HCT116 (cell line): ENCODE results near the gene MMP21. TPM values are rescaled to one million over a fixed set of nuclear protein-coding genes. Genes with fewer than 3 reads are reported as not detected.

Experiments
- ATAC-seq: fragments of 200-7000 bp; cut with Tn5 transposase; 2 replicates; pipeline ENCODE4 v1.9.1; 2020; ENCODE audit warnings: mild to moderate bottlenecking, moderate library complexity
- BruUV-seq: library from RNA; stranded (reverse); fragments of 400-500 nt; replicated peaks from 2 replicates; lab custom pipeline; 2021; lab: Mats Ljungman, UMichigan
- CTCF ChIA-PET: fragments of 300-600 bp; sonication (Branson Sonifier 250); formaldehyde crosslinking; loops from one replicate; lab custom pipeline; 2021; ENCODE audit warnings: antibody characterized with exemption; lab: Charles Lee
- POLR2A ChIA-PET: fragments of 300-600, 350-600 bp; sonication (Branson Sonifier 250); formaldehyde crosslinking; loops from one replicate; lab custom pipeline; 2021; ENCODE audit warnings: antibody characterized with exemption; lab: Charles Lee
- RAD21 ChIA-PET, 2 experiments: fragments of 300-600 bp; sonication (Branson Sonifier 250); formaldehyde crosslinking; loops; one replicate each; lab custom pipeline; 2023; ENCODE audit warnings: low total read pairs in 2 of 2; ENCODE audit not compliant: uncharacterized antibody in 2 of 2, unreplicated experiment in 2 of 2, low non-redundant PET in 1 of 2; lab: Charles Lee
- DNase-seq: peaks from one replicate; pipeline ENCODE4 v3.0.0-alpha.2; 2010; ENCODE audit warnings: low read depth, low spot score
- H2AFZ ChIP-seq: fragments of 200-600 bp; shearing (Covaris generic), sonication (generic); 2 replicates; pipeline ENCODE4 v1.6.1; 2017; ENCODE audit warnings: low read depth, mixed run types, mixed read lengths, antibody characterized with exemption, low read length; ENCODE audit not compliant: poor library complexity, severe bottlenecking
- H3K27ac ChIP-seq: 2 replicates; pipeline ENCODE4 v1.5.1; 2012; ENCODE audit warnings: low read depth, low read length
- H3K27me3 ChIP-seq: fragments of 200-600 bp; sonication (generic); 2 replicates; pipeline ENCODE4 v1.6.1; 2016; ENCODE audit warnings: mixed run types, low read length, mixed read lengths; ENCODE audit not compliant: insufficient read depth
- H3K36me3 ChIP-seq, 2 experiments: fragments of 200-500 bp in 1 of 2; fragments of 200-600 bp in 1 of 2; sonication (Bioruptor generic) in 1 of 2; sonication (generic) in 1 of 2; 2 replicates each; pipeline versions ENCODE4 v1.5.1 to v1.6.1; 2014 to 2016; ENCODE audit warnings: low read length in 2 of 2, inconsistent platforms in 1 of 2, mixed read lengths in 1 of 2, mixed run types in 1 of 2; ENCODE audit not compliant: insufficient read depth in 2 of 2, control insufficient read depth in 1 of 2
- H3K4me1 ChIP-seq, 2 experiments: fragments of 200-600 bp in 1 of 2; sonication (generic) in 1 of 2; 2 replicates each; pipeline versions ENCODE4 v1.5.1 to v1.6.1; 2012 to 2017; ENCODE audit warnings: low read length in 2 of 2, inconsistent platforms in 1 of 2, mild to moderate bottlenecking in 1 of 2, mixed read lengths in 1 of 2, mixed run types in 1 of 2, moderate library complexity in 1 of 2; ENCODE audit not compliant: insufficient read depth in 2 of 2, control insufficient read depth in 1 of 2
- H3K4me2 ChIP-seq: fragments of 200-600 bp; sonication (generic); 2 replicates; pipeline ENCODE4 v1.6.1; 2017; ENCODE audit warnings: mixed run types, low read length, mixed read lengths
- H3K4me3 ChIP-seq, 2 experiments: fragments of 200-600 bp in 1 of 2; sonication (generic) in 1 of 2; replicated peaks in 1 of 2; 2 replicates each; pipeline ENCODE4 v1.5.1; 2011 to 2016; ENCODE audit warnings: low read length in 2 of 2, control low read depth in 1 of 2, low read depth in 1 of 2, mild to moderate bottlenecking in 1 of 2, mixed read lengths in 1 of 2, mixed run types in 1 of 2
- H3K79me2 ChIP-seq: fragments of 200-600 bp; sonication (generic); 2 replicates; pipeline ENCODE4 v1.6.1; 2017; ENCODE audit warnings: mild to moderate bottlenecking, mixed run types, low read length, moderate library complexity, mixed read lengths; ENCODE audit not compliant: insufficient read depth
- H3K9ac ChIP-seq: fragments of 200-600 bp; sonication (generic); 2 replicates; pipeline ENCODE4 v1.6.1; 2016; ENCODE audit warnings: low read length, mixed read lengths
- H3K9me2 ChIP-seq: fragments of 200-600 bp; sonication (generic), shearing (Covaris generic); 2 replicates; pipeline ENCODE4 v1.6.1; 2017; ENCODE audit warnings: mixed run types, mild to moderate bottlenecking, moderate library complexity; ENCODE audit not compliant: insufficient read depth
- H3K9me3 ChIP-seq, 2 experiments: fragments of 200-500 bp in 1 of 2; fragments of 200-600 bp in 1 of 2; sonication (Bioruptor generic) in 1 of 2; sonication (generic) in 1 of 2; 2 replicates each; pipeline ENCODE4 v1.6.1; 2014 to 2017; ENCODE audit warnings: low read length in 2 of 2, mixed read lengths in 2 of 2, inconsistent platforms in 1 of 2, low read depth in 1 of 2, mild to moderate bottlenecking in 1 of 2, mixed run types in 1 of 2, moderate library complexity in 1 of 2; ENCODE audit not compliant: control insufficient read depth in 1 of 2, insufficient read depth in 1 of 2
- H4K20me1 ChIP-seq: fragments of 200-600 bp; sonication (generic), shearing (Covaris generic); 2 replicates; pipeline ENCODE4 v1.6.1; 2017; ENCODE audit warnings: mixed run types, mild to moderate bottlenecking, moderate library complexity; ENCODE audit not compliant: insufficient read depth
- CBX3 ChIP-seq: IDR thresholded peaks from 2 replicates; pipeline ENCODE4 v1.6.1; 2012; ENCODE audit warnings: low read depth
- CEBPB ChIP-seq: IDR thresholded peaks from 2 replicates; pipeline ENCODE4 v1.6.1; 2012; ENCODE audit warnings: low read depth
- ELF1 ChIP-seq: IDR thresholded peaks from 2 replicates; pipeline ENCODE4 v1.6.1; 2012; ENCODE audit warnings: low read depth, borderline replicate concordance
- JUND ChIP-seq: IDR thresholded peaks from 2 replicates; pipeline ENCODE4 v1.6.1; 2012
- POLR2A ChIP-seq: IDR thresholded peaks from 2 replicates; pipeline ENCODE4 v1.7.0; 2011; ENCODE audit warnings: borderline replicate concordance; ENCODE audit not compliant: insufficient read depth, insufficient read length; ENCODE audit errors: extremely low read depth
- POLR2AphosphoS5 ChIP-seq: IDR thresholded peaks from 2 replicates; pipeline ENCODE4 v1.6.1; 2011; ENCODE audit warnings: mild to moderate bottlenecking, low read depth, low read length, moderate library complexity
- RAD21 ChIP-seq: IDR thresholded peaks from 2 replicates; pipeline ENCODE4 v1.6.1; 2012; ENCODE audit warnings: low read depth, mild to moderate bottlenecking
- SIN3A ChIP-seq: IDR thresholded peaks from 2 replicates; pipeline ENCODE4 v1.6.1; 2012; ENCODE audit warnings: low read depth
- SP1 ChIP-seq: IDR thresholded peaks from 2 replicates; pipeline ENCODE4 v1.6.1; 2012; ENCODE audit warnings: low read depth
- SRF ChIP-seq: IDR thresholded peaks from 2 replicates; pipeline ENCODE4 v1.6.1; 2012; ENCODE audit warnings: low read depth
- TCF7L2 ChIP-seq: IDR thresholded peaks from 2 replicates; pipeline ENCODE4 v1.7.0; 2011; ENCODE audit warnings: borderline replicate concordance, inconsistent platforms; ENCODE audit not compliant: insufficient read depth, insufficient read length; ENCODE audit errors: extremely low read depth
- YY1 ChIP-seq: IDR thresholded peaks from 2 replicates; pipeline ENCODE4 v1.6.1; 2011; ENCODE audit warnings: low read length, low read depth, moderate library complexity, mild to moderate bottlenecking; ENCODE audit not compliant: insufficient replicate concordance; ENCODE audit errors: extremely low read depth
- ZBTB33 ChIP-seq: IDR thresholded peaks from 2 replicates; pipeline ENCODE4 v1.6.1; 2011; ENCODE audit warnings: mild to moderate bottlenecking, low read length, moderate library complexity; ENCODE audit not compliant: insufficient replicate concordance; ENCODE audit errors: extremely low read depth
- ZFX ChIP-seq: fragments of 450-650 bp; IDR thresholded peaks from 2 replicates; pipeline ENCODE4 v1.6.1; 2017
- intact Hi-C: fragments of 100-400 bp; cut with micrococcal nuclease; formaldehyde crosslinking; loops from 2 replicates; pipeline ENCODE4 v1.10.0; 2022
- total RNA-seq: library from RNA; stranded (reverse); gene quantifications from one replicate; pipeline ENCODE4 v1.2.1, GENCODE V29; 2021; ENCODE audit not compliant: unreplicated experiment
- TF ChIP-seq, protein P1 (sequence below), 3 experiments: fragments of 200-600 bp in 1 of 3; sonication (generic) in 1 of 3; IDR thresholded peaks in 2 of 3; conservative IDR thresholded peaks in 1 of 3; 2 replicates each; pipeline ENCODE4 v1.5.1; 2012 to 2017; ENCODE audit warnings: low read depth in 2 of 3, low read length in 2 of 3, antibody characterized with exemption in 1 of 3, borderline replicate concordance in 1 of 3, control low read depth in 1 of 3, mild to moderate bottlenecking in 1 of 3, mixed read lengths in 1 of 3, mixed run types in 1 of 3, moderate library complexity in 1 of 3; ENCODE audit not compliant: insufficient read depth in 1 of 3
- TF ChIP-seq, protein P2 (sequence below): IDR thresholded peaks from 2 replicates; pipeline ENCODE4 v1.6.1; 2012
- TF ChIP-seq, protein P3 (sequence below): IDR thresholded peaks from 2 replicates; pipeline ENCODE4 v1.6.1; 2012

MMP21 gene
- total RNA-seq, 1 experiment from 2014 or later: not detected

GRCh38 chr10:125769175-125769574 lies 6.4 kb downstream of the MMP21 start:
- Histone ChIP-seq H3K27me3 (no peaks in the 10 kb centered on the region), H4K20me1 (no peaks in the 10 kb centered on the region), H3K27ac (no peak overlapping the region), H2AFZ (no peak overlapping the region), H3K4me2 (no peak overlapping the region), H3K9ac (no peak overlapping the region), H3K36me3 (peaks cover 11 to 15% of the 10 kb centered on the region in 2 experiments; a peak in 3 of 4 replicates), H3K4me3 (no peak overlapping the region), H3K9me2 (no peaks in the 10 kb centered on the region), H3K4me1 (no peaks in the 10 kb centered on the region), H3K9me3 (no peaks in the 10 kb centered on the region)
- CTCF ChIA-PET: no interaction called here
- BruUV-seq: no TSS peak
- DNase-seq (no peak), ATAC-seq (no peak)
- RAD21 ChIA-PET: no interaction called here
- intact Hi-C loops: no loop called here
- TF ChIP-seq POLR2AphosphoS5 (no peak), ZFX (no peak), ELF1 (no peak), CBX3 (no peak), SRF (no peak), SP1 (no peak), CEBPB (no peak), JUND (no peak), RAD21 (no peak), SIN3A (no peak), ZBTB33 (no peak), POLR2A (no peak), TCF7L2 (no peak), YY1 (no peak)
- TF ChIP-seq, protein P1, sequence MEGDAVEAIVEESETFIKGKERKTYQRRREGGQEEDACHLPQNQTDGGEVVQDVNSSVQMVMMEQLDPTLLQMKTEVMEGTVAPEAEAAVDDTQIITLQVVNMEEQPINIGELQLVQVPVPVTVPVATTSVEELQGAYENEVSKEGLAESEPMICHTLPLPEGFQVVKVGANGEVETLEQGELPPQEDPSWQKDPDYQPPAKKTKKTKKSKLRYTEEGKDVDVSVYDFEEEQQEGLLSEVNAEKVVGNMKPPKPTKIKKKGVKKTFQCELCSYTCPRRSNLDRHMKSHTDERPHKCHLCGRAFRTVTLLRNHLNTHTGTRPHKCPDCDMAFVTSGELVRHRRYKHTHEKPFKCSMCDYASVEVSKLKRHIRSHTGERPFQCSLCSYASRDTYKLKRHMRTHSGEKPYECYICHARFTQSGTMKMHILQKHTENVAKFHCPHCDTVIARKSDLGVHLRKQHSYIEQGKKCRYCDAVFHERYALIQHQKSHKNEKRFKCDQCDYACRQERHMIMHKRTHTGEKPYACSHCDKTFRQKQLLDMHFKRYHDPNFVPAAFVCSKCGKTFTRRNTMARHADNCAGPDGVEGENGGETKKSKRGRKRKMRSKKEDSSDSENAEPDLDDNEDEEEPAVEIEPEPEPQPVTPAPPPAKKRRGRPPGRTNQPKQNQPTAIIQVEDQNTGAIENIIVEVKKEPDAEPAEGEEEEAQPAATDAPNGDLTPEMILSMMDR (IDR thresholded peaks at IDR 0.05 in 2 of 3, conservative IDR thresholded peaks at IDR 0.05 in 1 of 3; ENCODE audit: borderline replicate concordance in 1 of 3, insufficient read depth in 1 of 3, low read depth in 2 of 3, low read length in 2 of 3): no peak
- TF ChIP-seq, protein P2, sequence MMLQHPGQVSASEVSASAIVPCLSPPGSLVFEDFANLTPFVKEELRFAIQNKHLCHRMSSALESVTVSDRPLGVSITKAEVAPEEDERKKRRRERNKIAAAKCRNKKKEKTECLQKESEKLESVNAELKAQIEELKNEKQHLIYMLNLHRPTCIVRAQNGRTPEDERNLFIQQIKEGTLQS: no peak
- TF ChIP-seq, protein P3, sequence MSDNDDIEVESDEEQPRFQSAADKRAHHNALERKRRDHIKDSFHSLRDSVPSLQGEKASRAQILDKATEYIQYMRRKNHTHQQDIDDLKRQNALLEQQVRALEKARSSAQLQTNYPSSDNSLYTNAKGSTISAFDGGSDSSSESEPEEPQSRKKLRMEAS: no peak
- TF ChIP-seq, all 23 proteins: peak for 0
- H3K79me2 ChIP-seq: no peaks in the 10 kb centered on the region
- POLR2A ChIA-PET: no interaction called here
